ENCODE measurements around the gene GPR61.

The GPR61 gene

GRCh38 chr1:109564194-109564878 is 24.7 kb downstream of the GPR61 start:
- Histone ChIP-seq H3K27me3 (replicated peaks) (no peaks in the 10 kb centered on the region), H3K36me3 (replicated peaks) (no peaks in the 10 kb centered on the region), H3K4me3 (ENCODE audit: low read depth, low read length) (no peak overlapping the region), H3K27ac (no peak overlapping the region)
- no peak for TF ChIP-seq CTCF (IDR thresholded peaks at IDR 0.05; ENCODE audit: low read depth, low read length, missing control alignments)
- in situ Hi-C loops (cut with HindIII; ENCODE audit: low pct_ligation_motif_present, low sequenced_read_pairs), result no loop called here
- no peak for DNase-seq

- Histone ChIP-seq H3K27me3 (replicated peaks) (no peaks in the 10 kb centered on the region), H3K36me3 (replicated peaks) (no peaks in the 10 kb centered on the region), H3K27ac (no peak overlapping the region), H3K4me3 (ENCODE audit: low read depth, low read length) (no peak overlapping the region)
- TF ChIP-seq CTCF (IDR thresholded peaks at IDR 0.05; ENCODE audit: low read depth, low read length, missing control alignments), result no peak
- in situ Hi-C loops (cut with HindIII; ENCODE audit: low pct_ligation_motif_present, low sequenced_read_pairs), result no loop called here
- DNase-seq, result no peak
Measured at GRCh38 chr1:109565241-109565640, 25.6 kb downstream of the GPR61 start.

- in situ Hi-C loops (cut with HindIII; ENCODE audit: low pct_ligation_motif_present, low sequenced_read_pairs), result no loop called here
- no peak for TF ChIP-seq CTCF (IDR thresholded peaks at IDR 0.05; ENCODE audit: low read depth, low read length, missing control alignments)
- DNase-seq, result no peak
- H3K27ac ChIP-seq, result no peak overlapping the region
- no peaks in the 10 kb centered on the region for H3K36me3 ChIP-seq (replicated peaks)
- H3K4me3 ChIP-seq (ENCODE audit: low read depth, low read length), result no peak overlapping the region
- H3K27me3 ChIP-seq (replicated peaks), result no peaks in the 10 kb centered on the region
Measured at GRCh38 chr1:109566982-109567381, 27.3 kb downstream of the GPR61 start.

GRCh38 chr1:109567877-109568672 is 28.4 kb downstream of the GPR61 start:
- Histone ChIP-seq H3K4me3 (ENCODE audit: low read depth, low read length) (no peak overlapping the region), H3K36me3 (replicated peaks) (no peaks in the 10 kb centered on the region), H3K27me3 (replicated peaks) (no peaks in the 10 kb centered on the region), H3K27ac (no peak overlapping the region)
- no peak for TF ChIP-seq CTCF (IDR thresholded peaks at IDR 0.05; ENCODE audit: low read depth, low read length, missing control alignments)
- in situ Hi-C loops (cut with HindIII; ENCODE audit: low pct_ligation_motif_present, low sequenced_read_pairs), result no loop called here
- DNase-seq, result no peak

GRCh38 chr1:109569323-109569722 is 29.7 kb downstream of the GPR61 start:
- TF ChIP-seq CTCF (IDR thresholded peaks at IDR 0.05; ENCODE audit: low read depth, low read length, missing control alignments), result no peak
- H3K36me3 ChIP-seq (replicated peaks), result no peaks in the 10 kb centered on the region
- H3K27ac ChIP-seq, result no peak overlapping the region
- H3K27me3 ChIP-seq (replicated peaks), result no peaks in the 10 kb centered on the region
- H3K4me3 ChIP-seq (ENCODE audit: low read depth, low read length), result no peak overlapping the region
- no peak for DNase-seq
- in situ Hi-C loops (cut with HindIII; ENCODE audit: low pct_ligation_motif_present, low sequenced_read_pairs), result no loop called here

Measured in brain microvascular endothelial cell (primary cell).